GM21447 (cell line): Measurements from ENCODE around the gene KCNK16.
"Not testable (repeated sequence)": the region's sequence is repeated elsewhere in the genome, so short reads cannot be mapped to it uniquely, and the experiment has no call there.

Experiments
- ATAC-seq: cut with Tn5 transposase; IDR thresholded peaks from one replicate; pipeline ENCODE4 v1.9.1; 2021; ENCODE audit not compliant: unreplicated experiment

The KCNK16 gene

GRCh38 chr6:39312912-39313525 is 9.5 kb downstream of the KCNK16 start:
- ATAC-seq = no peak

- no peak for ATAC-seq
Measured at GRCh38 chr6:39310542-39310941, 12.0 kb downstream of the KCNK16 start.

GRCh38 chr6:39309942-39310531 is 12.5 kb downstream of the KCNK16 start:
- ATAC-seq = no peak

GRCh38 chr6:39307462-39307861 is 15.0 kb downstream of the KCNK16 start:
- no peak for ATAC-seq

GRCh38 chr6:39304951-39305350 is 17.6 kb downstream of the KCNK16 start:
- no peak for ATAC-seq

- no peak for ATAC-seq
Measured at GRCh38 chr6:39303425-39304153, 18.9 kb downstream of the KCNK16 start.

- ATAC-seq = peak; percentile 83
Measured at GRCh38 chr6:39302669-39303424, 19.7 kb downstream of the KCNK16 start.

GRCh38 chr6:39302011-39302410 is 20.5 kb downstream of the KCNK16 start:
- no peak for ATAC-seq

GRCh38 chr6:39301606-39302005 is 20.9 kb downstream of the KCNK16 start:
- ATAC-seq = no peak

GRCh38 chr6:39300739-39301138 is 21.8 kb downstream of the KCNK16 start:
- no peak for ATAC-seq

- ATAC-seq = no peak
Measured at GRCh38 chr6:39298061-39298460, 24.4 kb downstream of the KCNK16 start.

- ATAC-seq = no peak
Measured at GRCh38 chr6:39296745-39297640, 25.5 kb downstream of the KCNK16 start.

GRCh38 chr6:39295611-39296011 is 26.9 kb downstream of the KCNK16 start:
- ATAC-seq = no peak

- ATAC-seq = no peak
Measured at GRCh38 chr6:39294899-39295298, 27.6 kb downstream of the KCNK16 start.

- ATAC-seq = no peak
Measured at GRCh38 chr6:39294133-39294532, 28.4 kb downstream of the KCNK16 start.

- ATAC-seq = no peak
Measured at GRCh38 chr6:39292637-39293036, 29.9 kb downstream of the KCNK16 start.

GRCh38 chr6:39289490-39289889 is 33.0 kb downstream of the KCNK16 start:
- no peak for ATAC-seq

GRCh38 chr6:39287601-39288000 is 34.9 kb downstream of the KCNK16 start:
- no peak for ATAC-seq

- ATAC-seq = not testable (repeated sequence)
Measured at GRCh38 chr6:39286596-39286995, 35.9 kb downstream of the KCNK16 start.

GRCh38 chr6:39282774-39283173 is 39.7 kb downstream of the KCNK16 start:
- no peak for ATAC-seq
